ENCODE data around the gene CTIF. TPM values are rescaled to one million over a fixed set of nuclear protein-coding genes. Genes with fewer than 3 reads are reported as not detected.
"Not testable (repeated sequence)": the region's sequence is repeated elsewhere in the genome, so short reads cannot be mapped to it uniquely, and the experiment has no call there.

Gene CTIF
- total RNA-seq, 1 donor from 2014 or later, result 15.0 TPM

GRCh38 chr18:48711651-48712486 is 173.0 kb downstream of the CTIF start:
- Histone ChIP-seq H3K27me3 (ENCODE audit: control insufficient read depth, insufficient read depth, low read length) (no peaks in the 10 kb centered on the region), H3K4me3 (ENCODE audit: low read depth, low read length) (no peak overlapping the region), H3K36me3 (ENCODE audit: control insufficient read depth, insufficient read depth, low read length) (peaks cover 8% of the 10 kb centered on the region)
- DNase-seq (ENCODE audit: low read depth) (no peak), FAIRE-seq (no peak)
- TF ChIP-seq CTCF (IDR thresholded peaks at IDR 0.05; ENCODE audit: insufficient read depth, low read length, severe bottlenecking), result peak; percentile 38

- TF ChIP-seq CTCF (IDR thresholded peaks at IDR 0.05; ENCODE audit: insufficient read depth, low read length, severe bottlenecking), result no peak
- DNase-seq (ENCODE audit: low read depth) (no peak), FAIRE-seq (no peak)
- peaks cover 9% of the 10 kb centered on the region for H3K36me3 ChIP-seq (ENCODE audit: control insufficient read depth, insufficient read depth, low read length)
- H3K4me3 ChIP-seq (ENCODE audit: low read depth, low read length), result no peak overlapping the region
- H3K27me3 ChIP-seq (ENCODE audit: control insufficient read depth, insufficient read depth, low read length), result no peaks in the 10 kb centered on the region
These were observed 174.5 kb downstream of the CTIF start for GRCh38 chr18:48713309-48713708.

DNA sequence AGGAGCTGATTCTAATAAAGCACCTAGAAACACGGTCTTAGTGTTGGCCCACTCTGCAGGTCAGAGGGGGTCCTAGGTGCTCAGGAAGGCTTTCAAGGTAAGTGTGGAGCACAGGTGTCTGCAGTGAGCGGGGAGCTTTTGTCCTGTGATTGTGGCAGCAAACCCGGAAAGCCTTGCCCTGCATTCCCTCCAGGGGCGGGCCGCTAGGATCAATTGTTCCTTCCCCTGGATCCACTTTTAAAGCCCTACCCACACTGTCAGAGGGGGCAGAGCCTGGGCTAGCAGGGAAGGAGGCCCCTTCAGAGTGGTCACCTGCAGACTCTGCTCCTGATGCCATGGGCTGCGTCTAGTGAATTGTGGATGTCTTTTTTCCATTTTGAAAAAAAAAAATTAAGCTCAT is 176.0 kb downstream of the CTIF start:
- no peak for TF ChIP-seq CTCF (IDR thresholded peaks at IDR 0.05; ENCODE audit: insufficient read depth, low read length, severe bottlenecking)
- FAIRE-seq (no peak), DNase-seq (ENCODE audit: low read depth) (no peak)
- peaks cover 11% of the 10 kb centered on the region for H3K36me3 ChIP-seq (ENCODE audit: control insufficient read depth, insufficient read depth, low read length)
- H3K4me3 ChIP-seq (ENCODE audit: low read depth, low read length), result no peak overlapping the region
- no peaks in the 10 kb centered on the region for H3K27me3 ChIP-seq (ENCODE audit: control insufficient read depth, insufficient read depth, low read length)

DNA sequence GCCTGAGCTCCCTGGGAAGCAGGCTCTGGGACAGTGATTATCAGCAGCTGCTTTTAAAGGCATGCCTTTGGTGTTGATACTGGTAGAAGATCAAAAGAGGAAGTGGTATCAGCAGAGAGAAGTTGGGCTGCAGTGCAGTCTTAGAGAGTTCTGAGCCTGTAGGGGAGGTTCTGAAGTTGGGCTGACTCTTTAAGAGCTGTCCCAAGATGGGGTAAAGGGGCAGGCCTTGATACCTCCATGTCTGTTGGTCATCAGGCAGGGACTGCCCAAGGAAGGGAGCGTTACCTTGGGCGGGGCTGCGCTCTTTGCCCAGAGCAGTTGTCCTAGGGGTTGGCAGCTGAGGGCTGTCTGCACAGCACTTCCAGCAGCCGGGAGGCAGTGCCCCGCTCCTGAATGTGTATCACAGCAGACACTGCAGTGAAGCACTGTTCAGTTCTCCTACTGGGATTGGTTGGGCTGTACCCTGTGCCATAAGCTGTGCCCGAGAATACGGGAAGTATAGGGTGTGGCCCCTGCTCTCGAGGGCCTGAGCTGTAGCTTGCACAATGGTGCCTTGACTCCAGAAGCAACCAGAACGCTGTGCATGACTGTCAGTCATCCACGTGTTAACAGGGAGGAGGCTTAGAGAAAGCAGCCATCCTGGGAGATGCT is 177.0 kb downstream of the CTIF start:
- Histone ChIP-seq H3K36me3 (ENCODE audit: control insufficient read depth, insufficient read depth, low read length) (peaks cover 14% of the 10 kb centered on the region), H3K4me3 (ENCODE audit: low read depth, low read length) (no peak overlapping the region), H3K27me3 (ENCODE audit: control insufficient read depth, insufficient read depth, low read length) (no peaks in the 10 kb centered on the region)
- no peak for DNase-seq (ENCODE audit: low read depth)
- no peak for FAIRE-seq
- no peak for TF ChIP-seq CTCF (IDR thresholded peaks at IDR 0.05; ENCODE audit: insufficient read depth, low read length, severe bottlenecking)

- not testable (repeated sequence) for H3K36me3 ChIP-seq (ENCODE audit: control insufficient read depth, insufficient read depth, low read length); H3K27me3 ChIP-seq (ENCODE audit: control insufficient read depth, insufficient read depth, low read length); FAIRE-seq; H3K4me3 ChIP-seq (ENCODE audit: low read depth, low read length); DNase-seq (ENCODE audit: low read depth)
These were observed 178.4 kb downstream of the CTIF start for GRCh38 chr18:48717227-48717626.

DNA sequence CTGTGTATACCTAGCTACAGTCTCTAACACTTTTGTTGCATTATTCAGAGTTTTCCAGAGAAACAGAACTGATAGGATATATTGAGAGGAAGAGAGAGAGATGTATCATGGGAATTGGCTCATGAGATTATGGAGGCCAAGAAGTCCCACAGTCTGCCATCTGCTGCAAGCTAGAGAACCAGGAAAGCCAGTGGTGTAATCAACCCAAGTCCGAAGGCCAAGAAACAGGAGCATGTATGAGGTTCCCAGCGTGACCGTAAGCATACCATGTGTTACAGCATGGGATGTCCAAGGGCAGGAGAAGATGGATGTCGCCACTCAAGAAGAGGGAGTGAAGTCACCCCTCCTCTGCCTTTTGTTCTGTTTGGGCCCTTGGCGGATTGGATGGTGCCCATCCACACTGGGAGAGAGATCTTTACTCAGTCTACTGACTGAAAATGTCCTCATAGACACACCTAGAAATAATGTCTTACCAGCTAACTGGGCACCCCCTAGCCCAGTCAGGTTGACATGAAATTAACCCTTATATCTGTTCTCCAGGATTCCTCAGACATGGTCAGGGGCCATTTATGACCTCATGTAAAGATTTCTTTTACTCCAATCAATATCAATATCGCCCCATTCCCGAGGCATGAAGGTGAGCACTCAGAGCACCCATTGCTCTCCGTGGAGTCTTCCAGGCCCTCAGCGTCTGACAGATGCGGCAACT is 179.6 kb downstream of the CTIF start:
- peaks cover 7% of the 10 kb centered on the region for H3K36me3 ChIP-seq (ENCODE audit: control insufficient read depth, insufficient read depth, low read length)
- no peak for DNase-seq (ENCODE audit: low read depth)
- H3K27me3 ChIP-seq (ENCODE audit: control insufficient read depth, insufficient read depth, low read length), result no peaks in the 10 kb centered on the region
- H3K4me3 ChIP-seq (ENCODE audit: low read depth, low read length), result no peak overlapping the region
- no peak for TF ChIP-seq CTCF (IDR thresholded peaks at IDR 0.05; ENCODE audit: insufficient read depth, low read length, severe bottlenecking)
- peak; percentile 18 for FAIRE-seq
